ENCODE data around the gene MAFG. TPM values are rescaled to one million over a fixed set of nuclear protein-coding genes. Genes with fewer than 3 reads are reported as not detected.

The MAFG gene
- total RNA-seq, 2 experiments from 2014 or later = 22.7 to 33.6 TPM

- CTCF ChIA-PET (ENCODE audit: unreplicated experiment) = no interaction called here
- Histone ChIP-seq H3K27ac (ENCODE audit: low read depth, low read length, poor library complexity, severe bottlenecking) (no peak overlapping the region), H3K36me3 (ENCODE audit: insufficient read depth, low read length) (peaks cover 69% of the 10 kb centered on the region), H3K9me3 (ENCODE audit: low read length) (no peaks in the 10 kb centered on the region), H4K20me1 (ENCODE audit: insufficient read depth, low read length) (peaks cover 22% of the 10 kb centered on the region), H3K79me2 (ENCODE audit: insufficient read depth, low read depth, low read length) (peaks cover 63% of the 10 kb centered on the region), H2AFZ (ENCODE audit: low read length) (no peak overlapping the region), H3K4me2 (ENCODE audit: low read length) (peak overlapping the region; percentile 92; the same call in 1 of the 2 replicates), H3K4me3 (ENCODE audit: low read depth, low read length, poor library complexity, severe bottlenecking) (no peak overlapping the region), H3K9me2 (ENCODE audit: insufficient read depth, low read length) (no peaks in the 10 kb centered on the region), H3K4me1 (ENCODE audit: insufficient read depth, low read length, poor library complexity, severe bottlenecking) (peaks cover 28% of the 10 kb centered on the region)
- POLR2A ChIA-PET = no interaction called here
- no TSS peak for BruUV-seq (replicated peaks)
- intact Hi-C loops (cut with micrococcal nuclease; ENCODE audit: unreplicated experiment) = no loop called here
- TF ChIP-seq EZH2phosphoT487 (IDR thresholded peaks at IDR 0.05; ENCODE audit: borderline replicate concordance, low read depth, low read length) (no peak), CTCF (conservative IDR thresholded peaks at IDR 0.05; ENCODE audit: low read length) (no peak)
- no peak for DNase-seq (ENCODE audit: low spot score)
Measured at GRCh38 chr17:81888988-81889595, 38.4 kb downstream of the MAFG start.

- H3K9me3 ChIP-seq (ENCODE audit: low read length) = no peaks in the 10 kb centered on the region
- no peak overlapping the region for H3K4me2 ChIP-seq (ENCODE audit: low read length)
- TF ChIP-seq CTCF (conservative IDR thresholded peaks at IDR 0.05; ENCODE audit: low read length) (no peak), EZH2phosphoT487 (IDR thresholded peaks at IDR 0.05; ENCODE audit: borderline replicate concordance, low read depth, low read length) (no peak)
- BruUV-seq (replicated peaks) = no TSS peak
- intact Hi-C loops (cut with micrococcal nuclease; ENCODE audit: unreplicated experiment) = no loop called here
- H2AFZ ChIP-seq (ENCODE audit: low read length) = no peak overlapping the region
- ChIA-PET CTCF (ENCODE audit: unreplicated experiment) (no interaction called here), POLR2A (no interaction called here)
- no peak overlapping the region for H3K27ac ChIP-seq (ENCODE audit: low read depth, low read length, poor library complexity, severe bottlenecking)
- no peak for DNase-seq (ENCODE audit: low spot score)
- H3K36me3 ChIP-seq (ENCODE audit: insufficient read depth, low read length) = peaks cover 76% of the 10 kb centered on the region
- H3K9me2 ChIP-seq (ENCODE audit: insufficient read depth, low read length) = no peaks in the 10 kb centered on the region
- peaks cover 22% of the 10 kb centered on the region for H4K20me1 ChIP-seq (ENCODE audit: insufficient read depth, low read length)
- peaks cover 56% of the 10 kb centered on the region for H3K79me2 ChIP-seq (ENCODE audit: insufficient read depth, low read depth, low read length)
- H3K4me1 ChIP-seq (ENCODE audit: insufficient read depth, low read length, poor library complexity, severe bottlenecking) = peaks cover 20% of the 10 kb centered on the region
- H3K4me3 ChIP-seq (ENCODE audit: low read depth, low read length, poor library complexity, severe bottlenecking) = no peak overlapping the region
Measured at GRCh38 chr17:81888105-81888987, 39.2 kb downstream of the MAFG start.

Data from OCI-LY7 (cell line).